Limb (tissue), 2 donors: ENCODE measurements around the gene NDUFS6.
A peak's percentile ranks its signal among the peaks of the same experiment; 100 is the strongest.
"Not testable (repeated sequence)": the region's sequence is repeated elsewhere in the genome, so short reads cannot be mapped to it uniquely, and the experiment has no call there.

ENCODE experiments used
- DNase-seq, 2 donors: peaks; one replicate each; pipeline ENCODE4 v3.0.0-alpha.2; 2016; ENCODE audit errors: extremely low spot score in 2 of 2

The NDUFS6 gene

GRCh38 chr5:1797103-1797800 is 4.0 kb upstream of the NDUFS6 start:
- no peak for DNase-seq

- no peak for DNase-seq
These were observed 3.4 kb upstream of the NDUFS6 start for GRCh38 chr5:1797855-1798254.

- DNase-seq, result not testable (repeated sequence)
These were observed 2.6 kb upstream of the NDUFS6 start for GRCh38 chr5:1798589-1798988.

- DNase-seq, result no peak
These were observed 2.1 kb upstream of the NDUFS6 start for GRCh38 chr5:1799110-1799601.

- DNase-seq, result peak; percentile 89 to 97
These were observed 1.4 kb upstream of the NDUFS6 start, which contains the start of gene MRPL36 for GRCh38 chr5:1799602-1800471. TSS of gene MRPL36 (minus strand) at chr5:1799837. CDS start at chr5:1798935, 902 bp downstream.

GRCh38 chr5:1800472-1801221 is 560 bp upstream of the NDUFS6 start:
- no peak for DNase-seq

DNA sequence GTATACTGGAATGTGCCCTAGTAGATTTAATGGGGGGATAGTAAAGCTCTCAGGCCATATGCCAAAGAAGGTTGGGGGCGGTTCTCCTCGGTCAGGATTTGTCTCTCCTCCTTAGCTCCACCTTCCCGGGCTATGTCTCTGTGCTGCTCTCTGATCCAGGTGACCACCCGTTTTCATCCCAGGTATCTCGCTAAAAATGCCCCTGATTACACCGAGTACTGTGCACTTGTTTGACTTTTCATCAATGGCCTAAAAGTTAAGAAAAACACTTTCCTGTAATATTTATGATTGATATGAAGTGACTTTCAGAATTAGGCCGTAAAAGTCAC is 724 bp downstream of the NDUFS6 start:
- no peak for DNase-seq

GRCh38 chr5:1803192-1803591 is 2.0 kb downstream of the NDUFS6 start:
- no peak for DNase-seq

- DNase-seq, result no peak
These were observed 2.9 kb downstream of the NDUFS6 start for GRCh38 chr5:1804001-1804690.

GRCh38 chr5:1805326-1805725 is 4.1 kb downstream of the NDUFS6 start:
- DNase-seq, result no peak

DNA sequence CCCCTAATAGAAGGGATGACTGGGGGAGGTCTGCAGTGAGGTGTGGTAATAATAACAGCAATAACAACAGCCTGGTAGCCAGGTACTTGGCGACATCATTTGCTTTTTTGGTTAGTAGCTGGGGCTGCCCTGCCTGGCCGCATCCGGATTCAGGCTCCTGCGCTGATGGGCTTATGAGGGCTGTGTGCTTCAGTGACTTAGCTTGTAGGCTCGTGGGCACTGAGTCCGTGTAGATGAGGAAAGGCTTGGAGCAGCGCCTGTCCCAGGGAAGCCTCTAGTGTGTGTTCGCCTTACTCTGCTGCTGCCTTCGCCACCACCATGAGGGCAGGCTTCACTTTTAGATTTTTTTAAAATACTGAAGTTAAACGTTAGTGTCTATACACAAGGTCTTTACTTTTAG is 4.5 kb downstream of the NDUFS6 start:
- no peak for DNase-seq

- DNase-seq, result no peak
These were observed 5.0 kb downstream of the NDUFS6 start for GRCh38 chr5:1806199-1806598.

DNA sequence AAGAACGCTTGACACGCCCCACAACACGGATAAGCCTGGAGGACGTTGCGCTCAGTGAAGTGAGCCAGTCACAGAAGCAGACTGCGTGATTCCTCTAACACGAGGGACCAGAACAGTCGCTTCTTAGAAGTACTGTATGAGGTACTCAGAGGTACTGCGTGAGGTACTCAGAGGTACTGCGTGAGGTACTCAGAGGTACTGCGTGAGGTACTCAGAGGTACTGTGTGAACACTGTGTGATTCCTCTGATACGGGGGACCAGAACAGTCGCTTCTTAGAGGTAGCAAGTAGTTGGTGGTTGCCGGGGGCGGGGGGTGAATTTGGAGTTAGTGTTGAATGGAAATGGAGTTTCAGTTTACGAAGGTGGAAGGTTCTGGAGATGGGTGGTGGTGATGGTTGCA is 5.8 kb downstream of the NDUFS6 start:
- DNase-seq, result no peak

GRCh38 chr5:1807451-1808185 is 6.4 kb downstream of the NDUFS6 start:
- no peak for DNase-seq

DNA sequence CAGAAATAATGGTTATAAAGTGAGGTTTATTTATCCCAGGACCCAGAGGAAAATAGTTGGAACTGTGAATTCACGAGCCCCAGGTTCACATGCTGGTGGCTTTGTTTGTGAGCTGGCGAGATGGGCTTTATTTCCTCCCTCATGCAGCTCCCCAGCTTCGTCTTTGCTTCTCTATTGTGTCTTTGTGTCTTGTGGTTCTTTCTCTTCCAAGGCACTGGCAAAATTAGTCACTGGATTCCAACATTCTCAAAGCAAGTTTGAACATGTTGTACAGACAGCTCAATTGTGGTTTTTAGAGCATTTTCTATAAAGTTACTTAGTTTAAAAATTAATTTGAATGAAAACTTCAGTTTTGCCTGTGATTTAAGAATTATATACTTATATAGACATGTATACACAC is 7.2 kb downstream of the NDUFS6 start:
- DNase-seq, result no peak

GRCh38 chr5:1809416-1810035 is 8.3 kb downstream of the NDUFS6 start:
- no peak for DNase-seq

DNA sequence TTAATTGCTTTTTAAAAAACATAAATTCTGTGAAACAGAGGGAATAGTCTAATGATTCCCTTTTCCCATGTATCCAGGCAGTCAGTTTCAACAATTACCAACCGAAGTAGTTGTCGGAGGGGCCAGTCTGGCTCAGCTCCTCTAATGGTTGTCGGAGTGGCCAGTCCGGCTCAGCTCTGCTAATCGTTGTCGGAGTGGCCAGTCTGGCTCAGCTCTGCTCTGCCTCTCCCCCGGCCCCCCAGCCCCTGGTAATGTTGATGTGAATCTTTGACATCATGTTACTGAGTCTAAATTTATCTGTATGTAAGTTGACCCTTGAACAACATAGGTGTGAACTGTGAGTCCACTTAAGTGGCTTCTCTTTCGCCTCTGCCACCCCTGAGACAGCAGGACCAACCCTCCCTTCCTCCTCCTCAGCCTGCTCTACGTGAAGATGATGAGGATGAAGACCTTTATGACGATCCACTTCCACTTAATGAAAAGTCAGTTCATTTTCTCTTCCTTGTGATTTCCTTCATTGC is 9.4 kb downstream of the NDUFS6 start:
- DNase-seq, result no peak

- DNase-seq, result no peak
These were observed 13.2 kb downstream of the NDUFS6 start for GRCh38 chr5:1814183-1815020.
